GM12892 (cell line): ENCODE measurements around the gene MAP1B.

Source experiments
- DNase-seq: peaks from one replicate; pipeline ENCODE4 v3.0.0; 2011; ENCODE audit not compliant: insufficient read length
- FAIRE-seq: peaks from 2 replicates; lab custom pipeline; 2011; peaks lifted over from hg19 to GRCh38; lab: Jason Lieb, UNC
- POLR2A ChIP-seq: IDR thresholded peaks from 2 replicates; pipeline ENCODE4 v1.6.1; 2011; ENCODE audit warnings: low read depth, low read length, control low read depth
- POLR2AphosphoS5 ChIP-seq: IDR thresholded peaks from 2 replicates; pipeline ENCODE4 v1.6.1; 2011; ENCODE audit warnings: low read depth, low read length, control low read depth
- TAF1 ChIP-seq: IDR thresholded peaks from 2 replicates; pipeline ENCODE4 v1.6.1; 2011; ENCODE audit warnings: low read depth, mild to moderate bottlenecking, control low read depth, low read length, borderline replicate concordance

The MAP1B gene

GRCh38 chr5:72241346-72242003 is 134.2 kb downstream of the MAP1B start:
- TF ChIP-seq TAF1 (no peak), POLR2AphosphoS5 (no peak), POLR2A (no peak)
- DNase-seq (no peak), FAIRE-seq (no peak)

- FAIRE-seq, result no peak
- no peak for DNase-seq
Measured at GRCh38 chr5:72242796-72243475, 135.7 kb downstream of the MAP1B start.

GRCh38 chr5:72243706-72244105 is 136.4 kb downstream of the MAP1B start:
- TF ChIP-seq POLR2A, result no peak
- TF ChIP-seq POLR2AphosphoS5, result no peak
- TF ChIP-seq TAF1, result no peak
- DNase-seq, result no peak
- no peak for FAIRE-seq

More at GRCh38 chr5:72242796-72243475, 135.7 kb downstream of the MAP1B start:
- no peak for TF ChIP-seq POLR2AphosphoS5
- TF ChIP-seq POLR2A, result no peak
- no peak for TF ChIP-seq TAF1

GRCh38 chr5:72244862-72245371 is 137.6 kb downstream of the MAP1B start:
- no peak for DNase-seq
- TF ChIP-seq TAF1 (no peak), POLR2A (no peak), POLR2AphosphoS5 (no peak)
- FAIRE-seq, result peak; percentile 87

- DNase-seq (no peak), FAIRE-seq (no peak)
- no peak for TF ChIP-seq POLR2AphosphoS5
- no peak for TF ChIP-seq POLR2A
- no peak for TF ChIP-seq TAF1
Measured at GRCh38 chr5:72245546-72245945, 138.3 kb downstream of the MAP1B start.

- DNase-seq (no peak), FAIRE-seq (peak; percentile 30)
- no peak for TF ChIP-seq POLR2A
- no peak for TF ChIP-seq POLR2AphosphoS5
- no peak for TF ChIP-seq TAF1
Measured at GRCh38 chr5:72245951-72246532, 138.8 kb downstream of the MAP1B start.

GRCh38 chr5:72246954-72247442 is 139.7 kb downstream of the MAP1B start:
- DNase-seq (no peak), FAIRE-seq (no peak)

GRCh38 chr5:72248410-72248981 is 141.2 kb downstream of the MAP1B start:
- no peak for DNase-seq
- TF ChIP-seq TAF1 (no peak), POLR2AphosphoS5 (no peak)
- FAIRE-seq, result no peak

More at GRCh38 chr5:72246954-72247442, 139.7 kb downstream of the MAP1B start:
- TF ChIP-seq POLR2AphosphoS5 (no peak), POLR2A (no peak), TAF1 (no peak)

GRCh38 chr5:72251386-72251785 is 144.1 kb downstream of the MAP1B start:
- TF ChIP-seq POLR2A, result no peak
- no peak for TF ChIP-seq POLR2AphosphoS5
- TF ChIP-seq TAF1, result no peak
- FAIRE-seq (no peak), DNase-seq (no peak)

GRCh38 chr5:72252008-72252407 is 144.7 kb downstream of the MAP1B start:
- FAIRE-seq, result no peak
- no peak for TF ChIP-seq POLR2A
- no peak for TF ChIP-seq POLR2AphosphoS5
- no peak for TF ChIP-seq TAF1

GRCh38 chr5:72252574-72253155 is 145.4 kb downstream of the MAP1B start:
- DNase-seq (no peak), FAIRE-seq (no peak)
- TF ChIP-seq POLR2AphosphoS5 (no peak), POLR2A (no peak), TAF1 (no peak)

More at GRCh38 chr5:72252008-72252407, 144.7 kb downstream of the MAP1B start:
- no peak for DNase-seq
